MM.1S (cell line): ENCODE results near the gene SCN4B.

ENCODE experiments used
- EZH2 ChIP-seq: fragments of 300-600 bp; sonication (generic); optimal IDR thresholded peaks from 2 replicates; pipeline ENCODE3; 2017; ENCODE audit warnings: low read depth, mild to moderate bottlenecking, antibody characterized with exemption, low read length, mixed read lengths
- EZH2phosphoT487 ChIP-seq: fragments of 300-600 bp; sonication (generic); IDR thresholded peaks from 2 replicates; pipeline ENCODE4 v1.6.1; 2018; ENCODE audit warnings: antibody characterized with exemption, low read length
- TF ChIP-seq, protein P1 (sequence below): fragments of 300-600 bp; sonication (generic); IDR thresholded peaks from 2 replicates; pipeline ENCODE4 v1.5.1; 2016; ENCODE audit warnings: antibody characterized with exemption, low read length, mixed read lengths

DNA sequence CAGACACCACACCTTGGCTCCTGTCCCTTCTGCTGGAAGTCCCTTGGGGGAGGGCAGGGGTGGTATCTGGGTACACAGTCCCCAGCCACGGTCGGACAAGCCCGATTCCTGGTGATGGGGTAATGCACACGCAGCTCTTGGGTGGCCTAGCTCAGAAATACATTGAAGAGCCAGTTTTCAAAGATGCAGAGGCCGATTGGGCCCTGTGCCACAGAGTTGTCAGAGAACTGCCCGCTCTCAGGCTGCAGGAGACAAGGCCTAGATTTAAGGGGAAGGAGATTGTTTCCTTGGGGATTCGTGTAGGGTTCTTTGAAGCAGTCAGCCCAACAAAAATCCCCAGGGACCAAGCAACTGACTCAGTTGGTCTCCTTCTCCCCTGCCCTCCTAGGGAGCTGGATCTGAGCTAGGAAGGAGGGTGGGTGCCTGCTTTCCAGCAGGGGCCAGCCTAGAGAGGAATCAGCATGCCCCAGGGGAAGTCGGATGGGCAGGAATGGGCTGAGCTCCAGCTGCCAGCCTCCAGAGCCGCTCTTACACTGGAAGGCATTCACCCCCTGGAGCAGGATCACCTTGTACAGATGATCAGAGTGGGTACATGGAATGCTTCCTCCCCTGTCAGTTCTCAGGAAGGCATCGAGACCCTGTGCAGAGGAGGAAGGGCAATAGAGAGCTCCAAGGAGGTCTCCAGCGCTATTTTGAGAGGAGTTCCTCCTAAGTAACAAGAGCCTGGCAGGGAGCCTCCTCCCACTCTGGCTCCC lies 3.3 kb upstream of the SCN4B start:
- TF ChIP-seq EZH2phosphoT487 (no peak), EZH2 (no peak)
- TF ChIP-seq, protein P1, sequence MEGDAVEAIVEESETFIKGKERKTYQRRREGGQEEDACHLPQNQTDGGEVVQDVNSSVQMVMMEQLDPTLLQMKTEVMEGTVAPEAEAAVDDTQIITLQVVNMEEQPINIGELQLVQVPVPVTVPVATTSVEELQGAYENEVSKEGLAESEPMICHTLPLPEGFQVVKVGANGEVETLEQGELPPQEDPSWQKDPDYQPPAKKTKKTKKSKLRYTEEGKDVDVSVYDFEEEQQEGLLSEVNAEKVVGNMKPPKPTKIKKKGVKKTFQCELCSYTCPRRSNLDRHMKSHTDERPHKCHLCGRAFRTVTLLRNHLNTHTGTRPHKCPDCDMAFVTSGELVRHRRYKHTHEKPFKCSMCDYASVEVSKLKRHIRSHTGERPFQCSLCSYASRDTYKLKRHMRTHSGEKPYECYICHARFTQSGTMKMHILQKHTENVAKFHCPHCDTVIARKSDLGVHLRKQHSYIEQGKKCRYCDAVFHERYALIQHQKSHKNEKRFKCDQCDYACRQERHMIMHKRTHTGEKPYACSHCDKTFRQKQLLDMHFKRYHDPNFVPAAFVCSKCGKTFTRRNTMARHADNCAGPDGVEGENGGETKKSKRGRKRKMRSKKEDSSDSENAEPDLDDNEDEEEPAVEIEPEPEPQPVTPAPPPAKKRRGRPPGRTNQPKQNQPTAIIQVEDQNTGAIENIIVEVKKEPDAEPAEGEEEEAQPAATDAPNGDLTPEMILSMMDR: no peak
